Liver (tissue), 9 donors: ENCODE measurements around the gene RAB3A. TPM values are rescaled to one million over a fixed set of nuclear protein-coding genes. Genes with fewer than 3 reads are reported as not detected.

Experiments used
- DNase-seq: peaks from one replicate; pipeline ENCODE4 v3.0.0-alpha.2; 2017; ENCODE audit warnings: low spot score
- H3K27ac ChIP-seq, 2 donors: one replicate each; pipeline ENCODE4 v1.7.0; 2013; ENCODE audit warnings: inconsistent platforms in 2 of 2, low read length in 2 of 2, control low read depth in 1 of 2, low read depth in 1 of 2, mild to moderate bottlenecking in 1 of 2
- H3K27me3 ChIP-seq, 4 donors: one replicate each; pipeline versions ENCODE4 v1.6.1 to v1.7.0; 2013; ENCODE audit warnings: low read length in 3 of 4, inconsistent platforms in 1 of 4, mild to moderate bottlenecking in 1 of 4, moderate library complexity in 1 of 4; ENCODE audit not compliant: control insufficient read depth in 4 of 4, insufficient read depth in 4 of 4
- H3K36me3 ChIP-seq, 4 donors: one replicate each; pipeline versions ENCODE4 v1.6.1 to v1.7.0; 2013; ENCODE audit warnings: low read length in 3 of 4, mild to moderate bottlenecking in 3 of 4, low read depth in 1 of 4, moderate library complexity in 1 of 4; ENCODE audit not compliant: control insufficient read depth in 4 of 4, insufficient read depth in 3 of 4
- H3K4me1 ChIP-seq, 4 donors: one replicate each; pipeline versions ENCODE4 v1.6.1 to v1.7.0; 2013; ENCODE audit warnings: low read length in 3 of 4, mild to moderate bottlenecking in 3 of 4, moderate library complexity in 1 of 4; ENCODE audit not compliant: control insufficient read depth in 4 of 4, insufficient read depth in 4 of 4
- H3K4me3 ChIP-seq, 3 donors: one replicate each; pipeline versions ENCODE4 v1.6.1 to v1.7.0; 2013; ENCODE audit warnings: low read length in 3 of 3, control low read depth in 1 of 3, low read depth in 1 of 3, mild to moderate bottlenecking in 1 of 3
- H3K9ac ChIP-seq, 2 donors: one replicate each; pipeline ENCODE4 v1.7.0; 2013; ENCODE audit warnings: low read length in 2 of 2, mild to moderate bottlenecking in 2 of 2, moderate library complexity in 2 of 2, control low read depth in 1 of 2, low read depth in 1 of 2
- H3K9me3 ChIP-seq, 4 donors: one replicate each; pipeline versions ENCODE4 v1.6.1 to v1.7.0; 2013; ENCODE audit warnings: low read length in 3 of 4; ENCODE audit not compliant: control insufficient read depth in 4 of 4
- EGR1 ChIP-seq, 2 donors: IDR thresholded peaks; 2 replicates each; pipeline ENCODE4 v1.6.1; 2016 to 2018; ENCODE audit warnings: antibody characterized with exemption in 2 of 2, low read depth in 2 of 2
- FOXA1 ChIP-seq: IDR thresholded peaks from 2 replicates; pipeline ENCODE4 v1.6.1; 2016; ENCODE audit warnings: antibody characterized with exemption
- GABPA ChIP-seq, 2 donors: IDR thresholded peaks in 1 of 2; conservative IDR thresholded peaks in 1 of 2; 2 replicates each; pipeline ENCODE4 v1.6.1; 2016; ENCODE audit warnings: antibody characterized with exemption in 2 of 2, mild to moderate bottlenecking in 1 of 2, moderate library complexity in 1 of 2
- HNF4A ChIP-seq, 2 donors: conservative IDR thresholded peaks; 2 replicates each; pipeline ENCODE4 v1.6.1; 2016; ENCODE audit warnings: antibody characterized with exemption in 2 of 2, mild to moderate bottlenecking in 2 of 2
- HNF4G ChIP-seq: IDR thresholded peaks from 2 replicates; pipeline ENCODE4 v1.6.1; 2016; ENCODE audit warnings: antibody characterized with exemption
- JUND ChIP-seq, 2 donors: IDR thresholded peaks; 2 replicates each; pipeline ENCODE4 v1.6.1; 2016; ENCODE audit warnings: antibody characterized with exemption in 2 of 2
- NR2F2 ChIP-seq: IDR thresholded peaks from 2 replicates; pipeline ENCODE4 v1.6.1; 2016; ENCODE audit warnings: antibody characterized with exemption
- RAD21 ChIP-seq, 2 donors: IDR thresholded peaks; 2 replicates each; pipeline ENCODE4 v1.6.1; 2016; ENCODE audit warnings: antibody characterized with exemption in 2 of 2, mild to moderate bottlenecking in 2 of 2
- REST ChIP-seq: IDR thresholded peaks from 2 replicates; pipeline ENCODE4 v1.6.1; 2016; ENCODE audit warnings: antibody characterized with exemption, mild to moderate bottlenecking
- SP1 ChIP-seq: IDR thresholded peaks from 2 replicates; pipeline ENCODE4 v1.6.1; 2018; ENCODE audit warnings: antibody characterized with exemption, mild to moderate bottlenecking
- TAF1 ChIP-seq: conservative IDR thresholded peaks from 2 replicates; pipeline ENCODE4 v1.6.1; 2016; ENCODE audit warnings: antibody characterized with exemption, mild to moderate bottlenecking
- YY1 ChIP-seq: IDR thresholded peaks from 2 replicates; pipeline ENCODE4 v1.6.1; 2016; ENCODE audit warnings: antibody characterized with exemption, mild to moderate bottlenecking
- WGBS: extraction: QIAGEN DNeasy Blood & Tissue Kit; methylation state at CpG from one replicate; pipeline ENCODE4 v1.1.7; 2013; 5-methylcytosine and 5-hydroxymethylcytosine counted together
- polyA plus RNA-seq, 2 donors: library from polyadenylated mRNA; stranded (reverse) in 1 of 2; unstranded in 1 of 2; fragments of 200-250 nt in 1 of 2; fragments of >200 nt in 1 of 2; fragmentation: Nextera tagmentation in 1 of 2; extraction: Ambion mirVana in 1 of 2; gene quantifications; one replicate each; pipeline versions ENCODE4 v1.2.1 to v1.2.3, GENCODE V29; 2013 to 2015
- total RNA-seq, 2 donors: library from RNA; depleted of rRNA; stranded (reverse); fragments of >200 nt; gene quantifications; one replicate each; pipeline ENCODE4 v1.2.3, GENCODE V29; 2014
- TF ChIP-seq, protein P1 (sequence below): IDR thresholded peaks from 2 replicates; pipeline ENCODE4 v1.6.1; 2016; ENCODE audit warnings: antibody characterized with exemption
- TF ChIP-seq, protein P2 (sequence below): IDR thresholded peaks from 2 replicates; pipeline ENCODE4 v1.6.1; 2016; ENCODE audit warnings: antibody characterized with exemption
- TF ChIP-seq, protein P3 (sequence below): IDR thresholded peaks from 2 replicates; pipeline ENCODE4 v1.6.1; 2016; ENCODE audit warnings: antibody characterized with exemption
- TF ChIP-seq, protein P4 (sequence below): fragments of 150-350 bp; IDR thresholded peaks from 2 replicates; pipeline ENCODE4 v1.5.1; 2017; ENCODE audit warnings: improper control_type of control experiment, low read depth, low read length; ENCODE audit not compliant: missing input control
- donor health status: healthy.
- donor health status: healthy.
- donor health status: healthy.
- donor health status: healthy.
- donor health status: healthy.

RAB3A gene
- total and polyA plus RNA-seq, 4 donors: 0.33 to 1.7 (median 0.79) TPM

DNA sequence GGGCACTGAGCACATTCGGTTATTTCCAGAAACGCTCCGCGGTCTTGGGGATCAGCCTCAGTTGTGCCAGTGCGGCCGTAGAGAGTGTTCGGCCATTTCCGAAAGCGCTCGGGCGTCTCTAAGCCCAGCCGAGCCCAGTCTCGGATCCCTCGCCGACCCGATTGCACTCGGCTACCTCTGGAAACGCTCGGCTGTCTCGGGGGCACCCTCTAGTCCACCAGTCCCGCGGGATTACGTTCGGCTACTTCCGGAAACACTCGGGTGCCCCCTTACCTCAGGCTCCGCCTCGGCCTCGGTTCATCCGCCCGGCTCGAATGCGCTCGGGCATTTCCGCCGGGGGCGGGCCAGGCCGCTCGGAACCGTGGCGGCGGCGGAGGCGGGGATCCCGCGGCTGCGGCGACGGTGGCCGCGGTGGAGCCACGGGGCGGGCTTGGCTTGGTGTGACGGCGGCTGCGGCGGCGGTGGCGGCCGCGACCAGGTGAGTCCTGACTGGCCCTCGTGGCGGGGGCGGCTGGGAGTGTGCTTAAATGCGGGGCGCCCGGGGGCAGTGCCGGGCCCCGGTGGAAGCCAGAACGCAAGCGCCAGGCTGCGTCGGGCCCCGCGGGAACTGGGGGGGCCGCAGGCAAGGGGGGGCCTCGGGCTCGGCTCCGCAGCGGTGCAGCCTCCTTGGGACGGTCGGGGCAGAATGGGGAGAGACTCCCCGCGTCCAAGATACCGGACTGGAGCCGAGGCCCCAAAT is 50.9 kb downstream of the RAB3A start, which contains the start of gene PIK3R2:
TSS of gene PIK3R2 (plus strand) at position 347 of the 739 bp plus-strand sequence. CDS start 2,717 bp downstream, outside the sequence.
- no peak for TF ChIP-seq EGR1 (IDR thresholded peaks at IDR 0.05; ENCODE audit: low read depth in 2 of 2)
- no peak for TF ChIP-seq FOXA1
- TF ChIP-seq, protein P1, sequence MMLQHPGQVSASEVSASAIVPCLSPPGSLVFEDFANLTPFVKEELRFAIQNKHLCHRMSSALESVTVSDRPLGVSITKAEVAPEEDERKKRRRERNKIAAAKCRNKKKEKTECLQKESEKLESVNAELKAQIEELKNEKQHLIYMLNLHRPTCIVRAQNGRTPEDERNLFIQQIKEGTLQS: no peak
- no peak for TF ChIP-seq YY1
- no peak for TF ChIP-seq TAF1
- TF ChIP-seq JUND (IDR thresholded peaks at IDR 0.05): no peak
- TF ChIP-seq SP1: peak; percentile 13
- peak in 1 of 2 donors; percentile 42 for TF ChIP-seq GABPA (IDR thresholded peaks at IDR 0.05 in 1 of 2, conservative IDR thresholded peaks at IDR 0.05 in 1 of 2)
- TF ChIP-seq, protein P2, sequence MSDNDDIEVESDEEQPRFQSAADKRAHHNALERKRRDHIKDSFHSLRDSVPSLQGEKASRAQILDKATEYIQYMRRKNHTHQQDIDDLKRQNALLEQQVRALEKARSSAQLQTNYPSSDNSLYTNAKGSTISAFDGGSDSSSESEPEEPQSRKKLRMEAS: no peak
- TF ChIP-seq, protein P3, sequence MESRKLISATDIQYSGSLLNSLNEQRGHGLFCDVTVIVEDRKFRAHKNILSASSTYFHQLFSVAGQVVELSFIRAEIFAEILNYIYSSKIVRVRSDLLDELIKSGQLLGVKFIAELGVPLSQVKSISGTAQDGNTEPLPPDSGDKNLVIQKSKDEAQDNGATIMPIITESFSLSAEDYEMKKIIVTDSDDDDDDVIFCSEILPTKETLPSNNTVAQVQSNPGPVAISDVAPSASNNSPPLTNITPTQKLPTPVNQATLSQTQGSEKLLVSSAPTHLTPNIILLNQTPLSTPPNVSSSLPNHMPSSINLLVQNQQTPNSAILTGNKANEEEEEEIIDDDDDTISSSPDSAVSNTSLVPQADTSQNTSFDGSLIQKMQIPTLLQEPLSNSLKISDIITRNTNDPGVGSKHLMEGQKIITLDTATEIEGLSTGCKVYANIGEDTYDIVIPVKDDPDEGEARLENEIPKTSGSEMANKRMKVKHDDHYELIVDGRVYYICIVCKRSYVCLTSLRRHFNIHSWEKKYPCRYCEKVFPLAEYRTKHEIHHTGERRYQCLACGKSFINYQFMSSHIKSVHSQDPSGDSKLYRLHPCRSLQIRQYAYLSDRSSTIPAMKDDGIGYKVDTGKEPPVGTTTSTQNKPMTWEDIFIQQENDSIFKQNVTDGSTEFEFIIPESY: peak; percentile 99
- TF ChIP-seq REST: no peak
- TF ChIP-seq NR2F2: no peak
- TF ChIP-seq HNF4G: peak; percentile 86
- no peak for TF ChIP-seq RAD21 (IDR thresholded peaks at IDR 0.05)
- H3K9me3 ChIP-seq: no peaks in the 10 kb centered on the region
- no peaks in the 10 kb centered on the region for H3K27me3 ChIP-seq
- peak within 1 kb of the TSS; percentile 93 for H3K27ac ChIP-seq
- peak; percentile 99 for DNase-seq
- peaks cover 0 to 2% (median under 1%) of the 10 kb centered on the region in 4 donors for H3K36me3 ChIP-seq
- peak within 1 kb of the TSS; percentile 85 to 92 for H3K9ac ChIP-seq
- peak within 1 kb of the TSS; percentile 68 to 76 (median 71) for H3K4me3 ChIP-seq
- WGBS: under 1% methylated on average over 86 of the region's 86 CpGs
- H3K4me1 ChIP-seq: peaks cover 16 to 57% (median 41%) of the 10 kb centered on the region in 4 donors

DNA sequence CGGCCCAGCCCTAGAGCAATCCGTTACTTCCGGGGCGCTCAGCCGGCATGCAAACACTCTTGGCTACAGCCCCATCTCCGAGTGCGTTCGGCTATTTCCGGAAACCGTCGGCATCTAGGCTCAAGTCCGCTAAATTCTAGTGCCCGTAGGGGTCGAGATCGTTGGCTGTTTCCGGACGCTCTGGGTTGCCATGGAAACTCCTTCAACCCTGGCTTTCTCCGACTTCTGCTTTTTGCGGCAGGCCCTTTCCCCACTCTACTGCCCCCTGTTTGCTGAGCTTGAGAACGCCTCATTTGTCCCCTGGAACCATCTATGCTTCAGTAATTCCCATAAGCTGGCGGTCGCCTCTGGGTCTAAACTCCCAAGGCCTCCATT is 51.4 kb downstream of the RAB3A start:
- WGBS: under 1% methylated on average over 22 of the region's 22 CpGs
- Histone ChIP-seq H3K27me3 (no peaks in the 10 kb centered on the region), H3K27ac (peak overlapping the region; percentile 93), H3K9me3 (no peaks in the 10 kb centered on the region), H3K36me3 (peaks cover 0 to 3% (median 2%) of the 10 kb centered on the region in 4 donors), H3K9ac (peak overlapping the region; percentile 85 to 92), H3K4me1 (peaks cover 16 to 55% (median 39%) of the 10 kb centered on the region in 4 donors), H3K4me3 (peak overlapping the region; percentile 62 to 68 (median 65))
- peak; percentile 26 for TF ChIP-seq SP1
- TF ChIP-seq GABPA (IDR thresholded peaks at IDR 0.05 in 1 of 2, conservative IDR thresholded peaks at IDR 0.05 in 1 of 2): peak; percentile 46 to 72
- TF ChIP-seq HNF4A (conservative IDR thresholded peaks at IDR 0.05): peak in 1 of 2 donors; percentile 30
- TF ChIP-seq, protein P1: no peak
- TF ChIP-seq, protein P3: no peak
- peak in 1 of 2 donors; percentile 37 for TF ChIP-seq JUND (IDR thresholded peaks at IDR 0.05)
- no peak for TF ChIP-seq TAF1
- TF ChIP-seq RAD21 (IDR thresholded peaks at IDR 0.05): peak; percentile 60 to 61
- TF ChIP-seq YY1: peak; percentile 78
- TF ChIP-seq, protein P4, sequence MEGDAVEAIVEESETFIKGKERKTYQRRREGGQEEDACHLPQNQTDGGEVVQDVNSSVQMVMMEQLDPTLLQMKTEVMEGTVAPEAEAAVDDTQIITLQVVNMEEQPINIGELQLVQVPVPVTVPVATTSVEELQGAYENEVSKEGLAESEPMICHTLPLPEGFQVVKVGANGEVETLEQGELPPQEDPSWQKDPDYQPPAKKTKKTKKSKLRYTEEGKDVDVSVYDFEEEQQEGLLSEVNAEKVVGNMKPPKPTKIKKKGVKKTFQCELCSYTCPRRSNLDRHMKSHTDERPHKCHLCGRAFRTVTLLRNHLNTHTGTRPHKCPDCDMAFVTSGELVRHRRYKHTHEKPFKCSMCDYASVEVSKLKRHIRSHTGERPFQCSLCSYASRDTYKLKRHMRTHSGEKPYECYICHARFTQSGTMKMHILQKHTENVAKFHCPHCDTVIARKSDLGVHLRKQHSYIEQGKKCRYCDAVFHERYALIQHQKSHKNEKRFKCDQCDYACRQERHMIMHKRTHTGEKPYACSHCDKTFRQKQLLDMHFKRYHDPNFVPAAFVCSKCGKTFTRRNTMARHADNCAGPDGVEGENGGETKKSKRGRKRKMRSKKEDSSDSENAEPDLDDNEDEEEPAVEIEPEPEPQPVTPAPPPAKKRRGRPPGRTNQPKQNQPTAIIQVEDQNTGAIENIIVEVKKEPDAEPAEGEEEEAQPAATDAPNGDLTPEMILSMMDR: peak; percentile 55
- no peak for TF ChIP-seq FOXA1
- DNase-seq: peak; percentile 98
